Suprapubic skin (tissue), 4 donors: Measurements from ENCODE around the gene TMPRSS11F.

Source experiments
- EP300 ChIP-seq: sonication (generic); formaldehyde crosslinking; IDR thresholded peaks from one replicate; pipeline ENCODE4 v1.6.1; 2017; ENCODE audit warnings: antibody characterized with exemption
- POLR2A ChIP-seq, 2 donors: fragments of 450-650 bp; IDR thresholded peaks; one replicate each; pipeline ENCODE4 v1.6.1; 2017; ENCODE audit warnings: antibody characterized with exemption in 2 of 2, mild to moderate bottlenecking in 2 of 2, moderate library complexity in 2 of 2
- POLR2AphosphoS5 ChIP-seq, 3 donors: sonication (generic); formaldehyde crosslinking; IDR thresholded peaks; one replicate each; pipeline ENCODE4 v1.6.1; 2017; ENCODE audit warnings: antibody characterized with exemption in 3 of 3
- TF ChIP-seq, protein P1 (sequence below), 2 donors: fragments of 200-600 bp in 1 of 2; fragments of 450-650 bp in 1 of 2; sonication (generic) in 1 of 2; IDR thresholded peaks; one replicate each; pipeline ENCODE4 v1.5.1; 2016 to 2019; ENCODE audit warnings: antibody characterized with exemption in 2 of 2, mild to moderate bottlenecking in 1 of 2, moderate library complexity in 1 of 2

DNA sequence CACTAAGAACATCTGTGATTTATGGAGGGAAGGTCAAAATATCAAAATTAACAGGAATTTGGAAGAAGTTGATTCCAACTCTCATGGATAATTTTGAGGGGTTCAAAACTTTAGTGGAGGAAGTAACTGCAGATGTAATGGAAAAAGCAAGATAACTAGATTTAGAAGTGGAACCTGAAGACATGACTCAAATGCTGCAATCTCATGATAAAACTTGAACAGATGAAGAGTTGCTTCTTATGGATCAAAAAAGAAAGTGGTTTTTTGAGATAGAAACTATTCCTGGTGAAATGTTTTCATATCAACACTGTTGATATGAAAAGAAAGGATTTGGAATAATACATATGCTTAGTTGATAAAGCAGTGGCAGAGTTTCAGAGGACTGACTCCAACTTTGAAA lies 9.7 kb downstream of the TMPRSS11F start:
- TF ChIP-seq, protein P1, sequence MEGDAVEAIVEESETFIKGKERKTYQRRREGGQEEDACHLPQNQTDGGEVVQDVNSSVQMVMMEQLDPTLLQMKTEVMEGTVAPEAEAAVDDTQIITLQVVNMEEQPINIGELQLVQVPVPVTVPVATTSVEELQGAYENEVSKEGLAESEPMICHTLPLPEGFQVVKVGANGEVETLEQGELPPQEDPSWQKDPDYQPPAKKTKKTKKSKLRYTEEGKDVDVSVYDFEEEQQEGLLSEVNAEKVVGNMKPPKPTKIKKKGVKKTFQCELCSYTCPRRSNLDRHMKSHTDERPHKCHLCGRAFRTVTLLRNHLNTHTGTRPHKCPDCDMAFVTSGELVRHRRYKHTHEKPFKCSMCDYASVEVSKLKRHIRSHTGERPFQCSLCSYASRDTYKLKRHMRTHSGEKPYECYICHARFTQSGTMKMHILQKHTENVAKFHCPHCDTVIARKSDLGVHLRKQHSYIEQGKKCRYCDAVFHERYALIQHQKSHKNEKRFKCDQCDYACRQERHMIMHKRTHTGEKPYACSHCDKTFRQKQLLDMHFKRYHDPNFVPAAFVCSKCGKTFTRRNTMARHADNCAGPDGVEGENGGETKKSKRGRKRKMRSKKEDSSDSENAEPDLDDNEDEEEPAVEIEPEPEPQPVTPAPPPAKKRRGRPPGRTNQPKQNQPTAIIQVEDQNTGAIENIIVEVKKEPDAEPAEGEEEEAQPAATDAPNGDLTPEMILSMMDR (IDR thresholded peaks at IDR 0.05) = no peak
- TF ChIP-seq EP300 (no peak), POLR2A (IDR thresholded peaks at IDR 0.05) (no peak), POLR2AphosphoS5 (IDR thresholded peaks at IDR 0.05) (no peak)
